Neural progenitor cell (in vitro differentiated cells): ENCODE results near the gene SERPINB11. TPM values are rescaled to one million over a fixed set of nuclear protein-coding genes. Genes with fewer than 3 reads are reported as not detected.

Source experiments
- DNase-seq: peaks from one replicate; pipeline ENCODE4 v3.0.0-alpha.2; 2016; ENCODE audit warnings: low spot score
- H2AFZ ChIP-seq: fragments of 200-600 bp; sonication (generic); replicated peaks from 2 replicates; pipeline ENCODE4 v1.6.1; 2016; ENCODE audit warnings: antibody characterized with exemption
- H3F3A ChIP-seq: fragments of 200-600 bp; sonication (generic); 2 replicates; pipeline ENCODE4 v1.6.1; 2016; ENCODE audit warnings: antibody characterized with exemption, low read depth
- H3K27ac ChIP-seq: fragments of 200-600 bp; sonication (generic); 2 replicates; pipeline ENCODE4 v1.5.1; 2016; ENCODE audit warnings: mild to moderate bottlenecking
- H3K27me3 ChIP-seq: fragments of 200-600 bp; sonication (generic); 2 replicates; pipeline ENCODE4 v1.6.1; 2016; ENCODE audit warnings: mild to moderate bottlenecking, moderate library complexity
- H3K36me3 ChIP-seq: fragments of 200-600 bp; sonication (generic); 2 replicates; pipeline ENCODE4 v1.5.1; 2016
- H3K4me1 ChIP-seq: fragments of 200-600 bp; sonication (generic); 2 replicates; pipeline ENCODE4 v1.6.1; 2016; ENCODE audit warnings: mixed run types
- H3K4me2 ChIP-seq: fragments of 200-600 bp; sonication (generic); 2 replicates; pipeline ENCODE4 v1.6.1; 2016
- H3K4me3 ChIP-seq: fragments of 200-600 bp; sonication (generic); 2 replicates; pipeline ENCODE4 v1.5.1; 2016
- H3K79me2 ChIP-seq: fragments of 200-600 bp; sonication (generic); 2 replicates; pipeline ENCODE4 v1.6.1; 2016; ENCODE audit warnings: low read depth
- H3K9ac ChIP-seq: fragments of 200-600 bp; sonication (generic); 2 replicates; pipeline ENCODE4 v1.6.1; 2016
- H3K9me3 ChIP-seq: fragments of 200-600 bp; sonication (generic); 2 replicates; pipeline ENCODE4 v1.5.1; 2016; ENCODE audit warnings: low read depth
- H4K20me1 ChIP-seq: fragments of 200-600 bp; sonication (generic); 2 replicates; pipeline ENCODE4 v1.6.1; 2016; ENCODE audit warnings: low read depth
- H3K27ac Mint-ChIP-seq: 3 replicates; pipeline ENCODE4 v1.8.0; 2021; ENCODE audit warnings: mixed read lengths
- H3K27me3 Mint-ChIP-seq: 2 replicates; pipeline ENCODE4 v1.8.0; 2022; ENCODE audit warnings: low read depth, mild to moderate bottlenecking, inconsistent platforms, moderate library complexity, mixed read lengths; ENCODE audit not compliant: insufficient read depth
- H3K36me3 Mint-ChIP-seq: 3 replicates; pipeline ENCODE4 v1.8.0; 2021; ENCODE audit warnings: mixed read lengths
- H3K4me1 Mint-ChIP-seq: 3 replicates; pipeline ENCODE4 v1.8.0; 2021; ENCODE audit warnings: mixed read lengths
- H3K4me3 Mint-ChIP-seq: 3 replicates; pipeline ENCODE4 v1.8.0; 2021; ENCODE audit warnings: mild to moderate bottlenecking, moderate library complexity, mixed read lengths
- H3K9me3 Mint-ChIP-seq: 3 replicates; pipeline ENCODE4 v1.8.0; 2020; ENCODE audit warnings: mixed read lengths
- CTCF ChIP-seq: fragments of 200-600 bp; sonication (generic); IDR thresholded peaks from 2 replicates; pipeline ENCODE4 v1.5.1; 2017; ENCODE audit warnings: antibody characterized with exemption, mild to moderate bottlenecking
- EZH2 ChIP-seq: fragments of 200-600 bp; sonication (generic); IDR thresholded peaks from 2 replicates; pipeline ENCODE4 v1.6.1; 2017; ENCODE audit warnings: antibody characterized with exemption, mild to moderate bottlenecking, moderate library complexity
- EZH2phosphoT487 ChIP-seq: fragments of 200-600 bp; sonication (generic); IDR thresholded peaks from 2 replicates; pipeline ENCODE4 v1.6.1; 2017; ENCODE audit warnings: antibody characterized with exemption
- total RNA-seq: library from RNA; depleted of rRNA; stranded (reverse); fragments of >200 nt; gene quantifications from 2 replicates; pipeline ENCODE4 v1.2.3, GENCODE V29; 2015; ENCODE audit warnings: low replicate concordance

The SERPINB11 gene
- total RNA-seq, 1 donor from 2014 or later = not detected

GRCh38 chr18:63697097-63697660 is 5.6 kb upstream of the SERPINB11 start:
- Histone ChIP-seq H3F3A (no peaks in the 10 kb centered on the region), H4K20me1 (no peaks in the 10 kb centered on the region), H3K9ac (no peak overlapping the region), H3K4me2 (no peak overlapping the region), H3K4me3 (no peak overlapping the region), H3K4me1 (no peaks in the 10 kb centered on the region), H3K36me3 (no peaks in the 10 kb centered on the region), H3K27me3 (no peaks in the 10 kb centered on the region), H3K79me2 (no peaks in the 10 kb centered on the region), H3K27ac (no peak overlapping the region), H2AFZ (no peak overlapping the region), H3K9me3 (no peaks in the 10 kb centered on the region)
- Mint-ChIP-seq H3K36me3 (no peaks in the 10 kb centered on the region), H3K27ac (no peak overlapping the region), H3K27me3 (peaks cover 2% of the 10 kb centered on the region), H3K4me1 (no peaks in the 10 kb centered on the region), H3K4me3 (no peak overlapping the region), H3K9me3 (peaks cover 3% of the 10 kb centered on the region)
- DNase-seq = no peak
- TF ChIP-seq EZH2phosphoT487 = no peak
- no peak for TF ChIP-seq CTCF
- no peak for TF ChIP-seq EZH2

GRCh38 chr18:63700501-63700900 is 2.3 kb upstream of the SERPINB11 start:
- Mint-ChIP-seq H3K36me3 (no peaks in the 10 kb centered on the region), H3K27ac (no peak overlapping the region), H3K27me3 (peaks cover 2% of the 10 kb centered on the region), H3K9me3 (no peaks in the 10 kb centered on the region), H3K4me3 (no peak overlapping the region), H3K4me1 (no peaks in the 10 kb centered on the region)
- Histone ChIP-seq H2AFZ (no peak overlapping the region), H3K27me3 (no peaks in the 10 kb centered on the region), H3K4me1 (no peaks in the 10 kb centered on the region), H3K4me3 (no peak overlapping the region), H3K79me2 (no peaks in the 10 kb centered on the region), H3K27ac (no peak overlapping the region), H4K20me1 (no peaks in the 10 kb centered on the region), H3K4me2 (no peak overlapping the region), H3K9me3 (no peaks in the 10 kb centered on the region), H3F3A (no peaks in the 10 kb centered on the region), H3K36me3 (no peaks in the 10 kb centered on the region), H3K9ac (no peak overlapping the region)
- TF ChIP-seq EZH2phosphoT487 = no peak
- TF ChIP-seq CTCF = no peak
- TF ChIP-seq EZH2 = no peak
- no peak for DNase-seq

GRCh38 chr18:63701952-63702351 is 808 bp upstream of the SERPINB11 start:
- no peaks in the 10 kb centered on the region for H3K4me1 Mint-ChIP-seq
- no peaks in the 10 kb centered on the region for H3K79me2 ChIP-seq
- no peak overlapping the region for H2AFZ ChIP-seq

More at GRCh38 chr18:63701952-63702351, 808 bp upstream of the SERPINB11 start:
- Mint-ChIP-seq H3K4me3 (no peak overlapping the region), H3K36me3 (no peaks in the 10 kb centered on the region), H3K9me3 (no peaks in the 10 kb centered on the region), H3K27me3 (no peaks in the 10 kb centered on the region), H3K27ac (no peak overlapping the region)
- Histone ChIP-seq H3K4me3 (no peak overlapping the region), H3K36me3 (no peaks in the 10 kb centered on the region), H4K20me1 (no peaks in the 10 kb centered on the region), H3K4me1 (no peaks in the 10 kb centered on the region), H3F3A (no peaks in the 10 kb centered on the region), H3K27me3 (no peaks in the 10 kb centered on the region), H3K9ac (no peak overlapping the region), H3K27ac (no peak overlapping the region), H3K9me3 (no peaks in the 10 kb centered on the region), H3K4me2 (no peak overlapping the region)
- TF ChIP-seq EZH2 = no peak
- no peak for TF ChIP-seq EZH2phosphoT487
- no peak for TF ChIP-seq CTCF
- DNase-seq = no peak
